Stimulated activated CD8-positive, alpha-beta memory T cell treated with anti-CD3 and anti-CD28 coated beads, Interleukin-4, amount 100 ng/mL, for 48 hours (primary cell): Measurements from ENCODE around the gene GDE1.

Experiments
- DNase-seq: peaks from one replicate; pipeline ENCODE4 v3.0.0-alpha.2; 2020

The GDE1 gene

DNA sequence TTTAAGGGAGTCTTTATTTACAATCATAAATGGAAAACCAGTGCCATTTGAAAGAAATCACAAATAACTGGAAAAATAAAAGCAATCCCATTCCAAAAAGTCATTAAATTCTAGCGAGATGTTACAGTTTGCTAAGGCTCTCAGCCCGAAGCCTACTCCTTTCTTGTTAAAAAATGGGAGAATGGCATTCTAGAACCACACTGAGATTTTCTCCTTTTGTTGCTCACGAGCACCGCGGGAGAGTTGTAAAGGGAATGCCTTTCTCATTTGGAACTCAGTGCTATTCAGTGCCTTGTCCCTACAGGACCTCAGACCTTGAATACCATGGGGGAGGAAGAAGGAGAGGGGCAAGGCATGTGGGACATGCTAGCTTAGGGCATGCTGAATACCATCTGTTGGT is 36.3 kb downstream of the GDE1 start:
- DNase-seq = no peak

DNA sequence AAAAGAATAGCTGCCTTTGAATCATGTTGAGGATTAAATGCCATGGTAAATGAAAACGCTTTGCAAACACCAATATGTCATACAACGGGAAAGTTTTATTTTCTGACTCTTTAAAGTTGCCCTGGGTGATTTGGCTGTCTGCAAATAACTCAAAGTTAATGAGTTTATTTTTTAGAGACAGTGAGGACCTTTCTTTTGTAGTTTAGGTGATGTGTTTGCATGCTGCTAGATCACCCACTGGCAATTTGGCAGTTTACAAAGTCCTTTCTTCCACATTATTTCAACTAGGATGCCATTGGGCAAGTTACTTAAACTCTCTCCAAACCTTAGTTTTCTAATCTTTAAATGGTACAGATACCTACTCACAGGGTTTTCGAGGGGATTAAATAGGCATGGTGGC is 37.8 kb downstream of the GDE1 start:
- no peak for DNase-seq

- no peak for DNase-seq
These were observed 39.6 kb downstream of the GDE1 start for GRCh38 chr16:19482291-19482690.

DNA sequence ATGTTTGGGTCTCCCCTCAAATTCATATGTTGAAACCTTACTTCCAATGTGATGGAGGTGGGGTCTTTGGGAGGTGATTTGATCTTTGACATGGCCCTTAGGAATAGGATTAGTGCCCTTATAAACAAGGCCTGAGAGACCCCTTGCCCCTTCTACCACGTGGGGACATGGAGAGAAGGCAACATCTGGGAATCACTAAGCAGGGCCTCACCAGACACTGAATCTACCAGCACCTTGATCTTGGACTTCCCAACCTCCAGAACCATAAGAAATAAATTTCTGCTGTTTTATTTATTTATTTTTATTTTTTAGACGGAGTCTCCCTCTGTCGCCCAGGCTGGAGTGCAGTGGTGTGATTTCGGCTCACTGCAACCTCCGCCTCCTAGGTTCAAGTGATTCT is 40.1 kb downstream of the GDE1 start:
- no peak for DNase-seq

GRCh38 chr16:19481296-19481695 is 40.6 kb downstream of the GDE1 start:
- no peak for DNase-seq

GRCh38 chr16:19479302-19479721 is 42.6 kb downstream of the GDE1 start:
- DNase-seq = no peak

DNA sequence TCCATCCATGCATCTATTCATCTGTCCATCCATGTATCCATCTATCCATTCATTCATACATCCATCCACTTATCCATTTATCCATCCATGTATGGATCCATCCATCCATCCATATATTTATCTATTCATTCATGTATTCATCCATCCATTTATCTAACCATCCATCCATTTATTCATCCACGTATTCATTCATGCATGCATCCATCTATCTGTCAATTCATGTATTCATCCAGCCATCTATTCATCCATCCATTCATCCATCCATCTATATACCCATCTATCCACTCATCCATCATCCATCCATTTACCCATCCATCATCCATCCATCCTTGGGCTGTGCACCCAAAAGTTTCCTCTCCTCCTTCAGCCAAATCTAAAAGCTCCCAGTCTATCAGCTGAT is 43.4 kb downstream of the GDE1 start:
- DNase-seq = no peak

DNA sequence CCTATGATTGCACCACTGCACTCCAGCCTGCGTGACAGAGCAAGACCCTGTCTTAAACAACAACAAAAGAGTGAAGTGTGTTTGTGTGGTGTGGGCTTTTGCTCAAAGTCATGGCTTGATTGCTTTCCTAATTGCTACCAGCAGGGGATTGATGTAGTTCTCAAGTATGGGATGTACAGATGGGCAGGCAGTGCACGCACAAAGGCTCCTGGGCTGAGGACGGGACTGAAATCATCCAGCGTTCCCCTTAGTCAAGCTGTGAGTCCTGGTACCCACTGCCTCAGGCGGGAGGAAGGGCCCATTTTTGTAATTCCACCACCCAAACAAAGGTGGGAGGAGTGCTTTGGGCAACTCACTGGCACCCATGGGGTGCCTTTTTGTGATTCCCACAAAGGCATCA is 47.3 kb downstream of the GDE1 start:
- DNase-seq = no peak

DNA sequence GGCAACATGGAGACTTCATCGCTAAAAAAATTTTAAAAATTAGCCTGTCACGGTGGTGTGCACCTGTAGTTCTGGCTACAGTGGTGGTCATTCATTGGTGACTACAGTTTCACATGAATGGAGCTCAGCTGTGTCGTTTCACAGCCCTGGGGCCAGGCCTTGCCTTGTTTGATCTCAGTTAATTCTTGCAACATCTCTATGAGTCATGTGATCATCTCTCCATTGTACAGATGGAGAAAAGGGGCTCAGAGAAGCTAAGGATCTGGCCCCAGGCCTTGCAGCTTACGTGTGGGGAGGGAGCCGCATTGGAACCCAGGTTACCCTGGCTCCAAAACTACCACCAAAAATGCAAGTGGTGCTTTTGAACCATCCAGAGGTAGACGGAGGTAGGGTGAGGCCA is 49.4 kb downstream of the GDE1 start:
- DNase-seq = no peak

GRCh38 chr16:19468300-19468699 is 53.6 kb downstream of the GDE1 start:
- no peak for DNase-seq

GRCh38 chr16:19463468-19464315 is 58.2 kb downstream of the GDE1 start:
- DNase-seq = no peak

DNA sequence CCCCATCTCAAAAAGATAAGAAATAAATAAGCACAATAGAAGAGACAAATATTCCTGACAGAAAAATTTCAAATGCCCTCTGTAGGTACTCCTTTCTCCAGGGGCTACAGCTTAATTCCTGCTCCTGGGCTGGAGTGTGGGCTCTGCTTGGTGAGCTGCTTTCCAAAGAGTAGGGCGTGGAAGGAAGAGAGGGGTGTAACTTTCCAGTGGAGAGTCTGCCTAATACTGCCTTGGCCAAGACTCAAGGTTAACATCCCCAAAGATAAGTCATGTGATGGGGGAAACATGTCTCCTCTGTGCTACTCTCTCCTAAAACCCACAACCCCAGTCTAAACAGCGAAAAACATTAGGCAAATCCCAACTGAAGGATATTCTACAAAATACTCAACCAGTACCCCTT is 61.5 kb downstream of the GDE1 start:
- no peak for DNase-seq

DNA sequence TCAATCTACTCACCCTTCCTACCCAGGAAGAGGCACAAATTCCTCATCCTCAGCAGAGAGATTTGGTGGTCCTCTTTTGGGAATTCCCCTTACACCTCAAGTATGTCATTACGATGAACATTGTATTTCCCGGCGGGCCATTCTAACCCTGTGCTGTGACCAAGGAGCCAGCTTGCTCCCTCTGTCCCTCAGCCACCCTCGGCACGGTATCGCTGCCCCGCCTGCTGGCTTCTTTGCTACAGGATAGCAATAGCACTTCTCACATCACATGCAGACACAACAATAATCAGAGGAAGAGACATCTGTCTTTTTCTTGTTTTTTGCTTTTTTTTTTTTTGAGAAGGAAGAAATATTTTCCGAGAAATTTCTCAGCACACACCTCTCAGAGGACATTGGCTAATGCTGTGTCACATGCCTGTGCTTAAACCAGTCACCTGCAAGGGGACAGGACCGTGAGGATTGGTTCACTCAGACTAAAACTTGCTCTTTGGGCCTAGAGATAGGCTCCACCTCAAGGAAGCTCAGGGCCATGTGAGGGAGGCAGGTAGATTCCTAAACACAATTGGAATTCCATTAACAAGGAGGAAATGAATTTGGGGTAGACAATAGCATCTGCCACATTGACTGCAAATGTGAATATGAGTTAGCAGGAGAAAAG is 63.0 kb downstream of the GDE1 start:
- no peak for DNase-seq
